PC-3 (cell line): ENCODE measurements around the gene JAZF1. TPM values are rescaled to one million over a fixed set of nuclear protein-coding genes. Genes with fewer than 3 reads are reported as not detected.
A peak's percentile ranks its signal among the peaks of the same experiment; 100 is the strongest.

Experiments
- ATAC-seq: fragments of 200-7000 bp; cut with Tn5 transposase; 2 replicates; pipeline ENCODE4 v1.9.1; 2020; ENCODE audit warnings: mild to moderate bottlenecking, moderate library complexity
- BruUV-seq: library from RNA; stranded (reverse); fragments of 400-500 nt; replicated peaks from 2 replicates; lab custom pipeline; 2021; lab: Mats Ljungman, UMichigan
- CTCF ChIA-PET: fragments of 300-600 bp; sonication (Branson Sonifier 250); formaldehyde crosslinking; loops from one replicate; lab custom pipeline; 2022; ENCODE audit warnings: antibody characterized with exemption; lab: Charles Lee
- POLR2A ChIA-PET: fragments of 300-600 bp; sonication (Branson Sonifier 250); formaldehyde crosslinking; loops from one replicate; lab custom pipeline; 2022; ENCODE audit warnings: antibody characterized with exemption; ENCODE audit not compliant: unreplicated experiment; lab: Charles Lee
- DNase-seq: peaks from one replicate; pipeline ENCODE4 v3.0.0-alpha.2; 2015
- H2AFZ ChIP-seq: fragments of 300-600 bp; sonication (generic); 2 replicates; pipeline ENCODE4 v1.6.0; 2016; ENCODE audit warnings: antibody characterized with exemption, low read length
- H3F3A ChIP-seq: fragments of 300-600 bp; sonication (generic); one replicate; pipeline ENCODE4 v1.6.0; 2017; ENCODE audit warnings: antibody characterized with exemption, low read length, control low read depth, mild to moderate bottlenecking; ENCODE audit not compliant: unreplicated experiment
- H3K27ac ChIP-seq: fragments of 300-600 bp; sonication (generic); 2 replicates; pipeline ENCODE4 v1.5.1; 2016; ENCODE audit warnings: mild to moderate bottlenecking, low read length
- H3K27me3 ChIP-seq: fragments of 300-600 bp; sonication (generic); 2 replicates; pipeline ENCODE4 v1.6.1; 2016; ENCODE audit warnings: low read length, mixed read lengths
- H3K36me3 ChIP-seq: fragments of 300-600 bp; sonication (generic); 2 replicates; pipeline ENCODE4 v1.6.1; 2016; ENCODE audit warnings: low read depth, mixed run types, low read length, mixed read lengths
- H3K4me1 ChIP-seq: fragments of 300-600 bp; sonication (generic); 2 replicates; pipeline ENCODE4 v1.5.1; 2016; ENCODE audit warnings: low read length; ENCODE audit not compliant: insufficient read depth
- H3K4me2 ChIP-seq: fragments of 300-600 bp; sonication (generic); 2 replicates; pipeline ENCODE4 v1.6.0; 2016; ENCODE audit warnings: low read length
- H3K4me3 ChIP-seq: fragments of 300-600 bp; sonication (generic); 2 replicates; pipeline ENCODE4 v1.5.1; 2016; ENCODE audit warnings: mild to moderate bottlenecking, low read length, mixed read lengths
- H3K79me2 ChIP-seq: fragments of 300-600 bp; sonication (generic); 2 replicates; pipeline ENCODE4 v1.6.1; 2017; ENCODE audit warnings: low read length, mixed read lengths
- H3K9ac ChIP-seq: fragments of 300-600 bp; sonication (generic); 2 replicates; pipeline ENCODE4 v1.6.0; 2016; ENCODE audit warnings: mild to moderate bottlenecking, low read length
- H3K9me2 ChIP-seq: fragments of 300-600 bp; sonication (generic); replicated peaks from 2 replicates; pipeline ENCODE4 v1.6.1; 2016; ENCODE audit warnings: mixed run types, low read length, mixed read lengths
- H3K9me3 ChIP-seq: fragments of 300-600 bp; sonication (generic); 2 replicates; pipeline ENCODE4 v1.6.1; 2016; ENCODE audit warnings: low read length, mixed read lengths
- H4K20me1 ChIP-seq: fragments of 300-600 bp; sonication (generic); 2 replicates; pipeline ENCODE4 v1.6.1; 2016; ENCODE audit warnings: low read length, mixed read lengths
- EZH2 ChIP-seq: fragments of 300-600 bp; sonication (generic); IDR thresholded peaks from one replicate; pipeline ENCODE4 v1.6.1; 2017; ENCODE audit warnings: antibody characterized with exemption, mild to moderate bottlenecking, low read length; ENCODE audit not compliant: unreplicated experiment
- EZH2phosphoT487 ChIP-seq: fragments of 300-600 bp; sonication (generic); IDR thresholded peaks from 2 replicates; pipeline ENCODE4 v1.6.1; 2018; ENCODE audit warnings: mild to moderate bottlenecking, antibody characterized with exemption, low read length, borderline replicate concordance
- intact Hi-C: fragments of 100-400 bp; cut with micrococcal nuclease; formaldehyde crosslinking; loops from 2 replicates; pipeline ENCODE4 v1.9.0; 2023
- total RNA-seq: library from RNA; depleted of rRNA; stranded (reverse); fragments of >200 nt; gene quantifications from 2 replicates; pipeline ENCODE4 v1.2.3, GENCODE V29; 2014
- TF ChIP-seq, protein P1 (sequence below): fragments of 300-600 bp; sonication (generic); conservative IDR thresholded peaks from 2 replicates; pipeline ENCODE4 v1.5.1; 2017; ENCODE audit warnings: antibody characterized with exemption, low read depth, mild to moderate bottlenecking, low read length

Gene JAZF1
- total RNA-seq, 1 experiment from 2014 or later, result 2.3 TPM

GRCh38 chr7:28152594-28152993 is 28.0 kb downstream of the JAZF1 start:
- Histone ChIP-seq H3K9ac (no peak overlapping the region), H4K20me1 (no peaks in the 10 kb centered on the region), H3K9me2 (no peaks in the 10 kb centered on the region), H3K9me3 (no peaks in the 10 kb centered on the region), H3K4me3 (no peak overlapping the region), H3K79me2 (0 out of 2 replicates have a peak, but pooled peaks cover 4% of the 10 kb centered on the region), H3F3A (no peaks in the 10 kb centered on the region), H3K4me1 (peaks cover 38% of the 10 kb centered on the region), H2AFZ (peak overlapping the region; percentile 29; the same call in 1 of the 2 replicates), H3K4me2 (peak overlapping the region; percentile 11), H3K27ac (peak overlapping the region; percentile 65), H3K27me3 (no peaks in the 10 kb centered on the region), H3K36me3 (no peaks in the 10 kb centered on the region)
- intact Hi-C loops, result no loop called here
- ATAC-seq (no peak), DNase-seq (no peak)
- no peak for TF ChIP-seq EZH2
- TF ChIP-seq, protein P1, sequence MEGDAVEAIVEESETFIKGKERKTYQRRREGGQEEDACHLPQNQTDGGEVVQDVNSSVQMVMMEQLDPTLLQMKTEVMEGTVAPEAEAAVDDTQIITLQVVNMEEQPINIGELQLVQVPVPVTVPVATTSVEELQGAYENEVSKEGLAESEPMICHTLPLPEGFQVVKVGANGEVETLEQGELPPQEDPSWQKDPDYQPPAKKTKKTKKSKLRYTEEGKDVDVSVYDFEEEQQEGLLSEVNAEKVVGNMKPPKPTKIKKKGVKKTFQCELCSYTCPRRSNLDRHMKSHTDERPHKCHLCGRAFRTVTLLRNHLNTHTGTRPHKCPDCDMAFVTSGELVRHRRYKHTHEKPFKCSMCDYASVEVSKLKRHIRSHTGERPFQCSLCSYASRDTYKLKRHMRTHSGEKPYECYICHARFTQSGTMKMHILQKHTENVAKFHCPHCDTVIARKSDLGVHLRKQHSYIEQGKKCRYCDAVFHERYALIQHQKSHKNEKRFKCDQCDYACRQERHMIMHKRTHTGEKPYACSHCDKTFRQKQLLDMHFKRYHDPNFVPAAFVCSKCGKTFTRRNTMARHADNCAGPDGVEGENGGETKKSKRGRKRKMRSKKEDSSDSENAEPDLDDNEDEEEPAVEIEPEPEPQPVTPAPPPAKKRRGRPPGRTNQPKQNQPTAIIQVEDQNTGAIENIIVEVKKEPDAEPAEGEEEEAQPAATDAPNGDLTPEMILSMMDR, result no peak
- TF ChIP-seq EZH2phosphoT487, result no peak
- BruUV-seq, result no TSS peak
- ChIA-PET POLR2A (no interaction called here), CTCF (no interaction called here)

GRCh38 chr7:28151965-28152364 is 28.6 kb downstream of the JAZF1 start:
- ATAC-seq, result peak; percentile 33
- Histone ChIP-seq H3K36me3 (no peaks in the 10 kb centered on the region), H3K9me2 (no peaks in the 10 kb centered on the region), H2AFZ (peak overlapping the region; percentile 29; the same call in 1 of the 2 replicates), H3K9me3 (no peaks in the 10 kb centered on the region), H4K20me1 (no peaks in the 10 kb centered on the region), H3K79me2 (0 out of 2 replicates have a peak, but pooled peaks cover 4% of the 10 kb centered on the region), H3K4me3 (no peak overlapping the region), H3K27ac (peak overlapping the region; percentile 65), H3K4me1 (peaks cover 38% of the 10 kb centered on the region), H3F3A (no peaks in the 10 kb centered on the region), H3K4me2 (peak overlapping the region; percentile 11), H3K9ac (no peak overlapping the region), H3K27me3 (no peaks in the 10 kb centered on the region)
- TF ChIP-seq, protein P1, result no peak
- TF ChIP-seq EZH2, result no peak
- no peak for TF ChIP-seq EZH2phosphoT487
- no TSS peak for BruUV-seq
- intact Hi-C loops, result no loop called here
- POLR2A ChIA-PET, result interaction anchor here (0.5 to 0.7 kb wide), 2 partner anchors 9 to 14 kb away, joined by 3 to 6 read pairs; no protein-coding TSS in a partner anchor
- DNase-seq, result peak; percentile 60
- CTCF ChIA-PET, result no interaction called here

GRCh38 chr7:28149291-28150101 is 31.1 kb downstream of the JAZF1 start:
- no peak overlapping the region for H3K4me2 ChIP-seq
- H3K79me2 ChIP-seq, result 0 out of 2 replicates have a peak, but pooled peaks cover 4% of the 10 kb centered on the region
- no peak overlapping the region for H2AFZ ChIP-seq
- no peaks in the 10 kb centered on the region for H4K20me1 ChIP-seq
- H3K4me1 ChIP-seq, result peaks cover 18% of the 10 kb centered on the region
- no peaks in the 10 kb centered on the region for H3K9me2 ChIP-seq
- DNase-seq, result peak; percentile 11
- BruUV-seq, result no TSS peak
- CTCF ChIA-PET, result no interaction called here
- no peak for ATAC-seq
- H3K4me3 ChIP-seq, result no peak overlapping the region
- intact Hi-C loops, result no loop called here
- POLR2A ChIA-PET, result no interaction called here
- TF ChIP-seq EZH2phosphoT487 (no peak), EZH2 (no peak)
- TF ChIP-seq, protein P1, result no peak
- H3K9ac ChIP-seq, result no peak overlapping the region
- H3K27ac ChIP-seq, result no peak overlapping the region
- H3K9me3 ChIP-seq, result no peaks in the 10 kb centered on the region
- no peaks in the 10 kb centered on the region for H3F3A ChIP-seq
- no peaks in the 10 kb centered on the region for H3K36me3 ChIP-seq
- H3K27me3 ChIP-seq, result no peaks in the 10 kb centered on the region
